Erythroblast (primary cell): ENCODE data around the gene E2F2.
A peak's percentile ranks its signal among the peaks of the same experiment; 100 is the strongest.

Experiments used
- DNase-seq, 2 experiments: peaks; one replicate each; lab custom pipeline; 2025; lab: John Stamatoyannopoulos, UW
- GATA1 ChIP-seq: IDR thresholded peaks from 2 replicates; pipeline ENCODE4 v1.6.1; 2011; ENCODE audit warnings: low read depth, mild to moderate bottlenecking, control low read depth, low read length, moderate library complexity
- POLR2A ChIP-seq: IDR thresholded peaks from 2 replicates; pipeline ENCODE4 v1.6.1; 2011; ENCODE audit warnings: mild to moderate bottlenecking, low read length

The E2F2 gene

GRCh38 chr1:23568608-23569383 is 37.8 kb upstream of the E2F2 start:
- DNase-seq, result no peak
- TF ChIP-seq GATA1 (no peak), POLR2A (no peak)

DNA sequence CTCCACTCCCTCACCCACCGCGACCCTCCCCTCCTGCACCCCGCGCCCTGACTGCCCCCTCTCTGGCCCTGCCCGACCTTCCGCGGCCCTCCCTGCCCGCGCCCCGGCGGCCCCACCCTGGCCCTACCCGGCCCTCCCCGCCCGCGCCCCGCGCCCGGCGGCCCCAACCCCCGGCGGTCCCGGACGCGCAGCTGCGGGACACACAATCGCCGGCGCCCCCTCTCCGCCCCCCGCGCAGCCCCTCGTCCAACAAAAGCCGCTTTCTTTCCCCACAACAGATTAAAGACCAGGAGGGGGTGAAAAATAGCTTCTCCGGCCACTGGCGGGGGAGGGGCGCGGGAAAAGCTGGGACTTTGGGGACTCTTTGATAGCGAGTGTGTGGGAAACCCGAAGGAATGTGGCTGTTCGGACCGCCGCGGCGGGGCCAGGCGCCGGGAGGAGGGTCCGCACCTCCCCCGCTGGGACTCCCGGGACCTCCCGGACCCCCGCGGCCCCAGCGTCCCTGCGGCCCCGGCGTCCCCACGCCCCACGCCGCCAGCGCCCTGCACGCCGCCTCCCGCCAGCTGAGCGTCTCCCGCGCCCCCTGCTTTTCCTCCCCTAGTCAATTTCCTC is 37.1 kb upstream of the E2F2 start:
- TF ChIP-seq GATA1 (no peak), POLR2A (no peak)
- DNase-seq, result no peak

GRCh38 chr1:23567629-23567995 is 36.6 kb upstream of the E2F2 start:
- DNase-seq, result no peak
- TF ChIP-seq GATA1 (no peak), POLR2A (no peak)

DNA sequence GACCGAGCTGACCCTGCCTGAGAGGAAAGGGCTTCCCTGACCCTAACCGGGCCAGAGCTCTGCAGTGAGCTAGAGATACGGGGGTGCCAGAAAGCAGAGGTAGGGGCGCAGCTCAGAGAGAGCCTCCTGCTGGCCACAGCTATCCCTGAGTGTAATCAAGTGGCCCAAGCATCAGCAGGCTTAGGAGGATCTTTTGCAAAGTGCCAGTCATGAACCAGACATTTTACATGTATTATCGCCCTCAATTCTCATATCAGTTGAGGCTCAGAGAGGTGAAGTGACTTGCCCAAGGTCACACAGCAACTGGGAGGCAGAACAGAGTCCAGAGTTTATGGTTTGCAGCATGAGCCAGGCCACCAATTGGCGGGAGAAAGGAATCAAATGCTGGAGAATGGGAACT is 35.3 kb upstream of the E2F2 start:
- TF ChIP-seq GATA1, result no peak
- TF ChIP-seq POLR2A, result no peak
- no peak for DNase-seq

- DNase-seq, result no peak
- TF ChIP-seq POLR2A (no peak), GATA1 (no peak)
These were observed 34.7 kb upstream of the E2F2 start for GRCh38 chr1:23565776-23566175.

DNA sequence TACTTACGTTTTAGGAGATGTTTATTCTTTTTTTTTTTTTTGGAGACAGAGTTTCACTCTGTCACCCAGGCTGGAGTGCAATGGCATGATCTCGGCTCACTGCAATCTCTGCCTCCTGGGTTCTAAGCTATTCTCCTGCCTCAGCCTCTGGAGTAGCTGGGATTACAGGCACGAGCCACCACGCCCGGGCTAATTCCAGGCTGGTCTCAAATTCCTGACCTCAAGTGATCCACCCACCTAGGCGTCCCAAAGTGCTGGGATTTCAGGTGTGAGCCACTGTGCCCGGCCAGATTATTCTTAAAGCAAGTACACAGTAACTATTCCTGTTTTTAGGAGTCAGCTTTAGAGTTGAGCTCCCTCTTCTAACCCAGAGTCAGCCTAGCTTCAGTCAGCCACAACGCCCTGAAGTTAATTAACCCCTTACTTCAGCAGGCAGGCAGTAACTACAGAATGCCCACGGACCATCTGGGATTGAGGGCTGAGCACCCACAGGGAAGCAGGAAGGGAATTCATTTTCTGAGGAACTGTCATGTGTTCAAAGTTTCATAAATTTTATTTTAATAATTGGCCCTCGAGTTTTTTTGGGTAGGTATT is 33.6 kb upstream of the E2F2 start:
- TF ChIP-seq GATA1 (no peak), POLR2A (no peak)

GRCh38 chr1:23563755-23564374 is 32.8 kb upstream of the E2F2 start:
- no peak for DNase-seq
- TF ChIP-seq GATA1 (no peak), POLR2A (no peak)

More for the DNA sequence above, 33.6 kb upstream of the E2F2 start:
- DNase-seq, result no peak

GRCh38 chr1:23563003-23563402 is 32.0 kb upstream of the E2F2 start:
- DNase-seq, result no peak
- TF ChIP-seq POLR2A (no peak), GATA1 (no peak)

DNA sequence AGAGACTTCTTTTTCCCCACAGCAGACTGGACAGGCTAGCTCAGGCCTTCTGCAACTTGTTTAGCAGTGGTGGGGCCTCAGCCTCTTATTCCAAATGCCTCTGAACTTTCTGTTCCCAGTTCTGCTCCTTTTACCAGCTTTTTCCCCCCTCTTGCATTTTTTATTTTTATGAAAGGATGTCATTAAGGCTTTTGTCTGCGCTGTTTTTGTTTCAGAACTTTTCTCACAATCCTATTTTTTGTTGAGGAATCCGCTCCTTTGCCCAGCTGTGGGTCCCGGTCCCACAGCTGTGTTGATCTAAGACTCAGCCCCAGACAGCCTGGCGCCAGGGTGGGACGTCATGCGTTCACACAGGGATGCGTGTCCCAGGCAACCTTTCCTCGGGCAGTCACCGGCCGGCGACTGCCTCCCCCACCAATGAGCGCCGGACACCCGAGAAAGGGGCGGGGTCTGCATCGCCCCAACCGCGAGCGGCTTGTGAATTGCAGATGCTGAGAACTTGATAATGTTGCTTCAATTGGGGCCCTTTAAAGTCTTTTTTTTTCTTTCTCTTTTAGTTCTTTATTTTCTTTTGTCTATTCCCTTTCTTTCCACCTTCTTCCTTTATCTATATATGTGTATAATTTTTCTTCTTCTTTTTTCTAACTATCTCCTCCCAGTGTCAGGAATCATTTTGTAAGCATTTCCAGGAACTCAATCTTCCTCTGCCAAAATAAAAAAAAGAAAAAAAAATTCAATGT is 31.3 kb upstream of the E2F2 start:
- peak in 1 of 2 experiments; percentile 82 for DNase-seq
- no peak for TF ChIP-seq POLR2A

DNA sequence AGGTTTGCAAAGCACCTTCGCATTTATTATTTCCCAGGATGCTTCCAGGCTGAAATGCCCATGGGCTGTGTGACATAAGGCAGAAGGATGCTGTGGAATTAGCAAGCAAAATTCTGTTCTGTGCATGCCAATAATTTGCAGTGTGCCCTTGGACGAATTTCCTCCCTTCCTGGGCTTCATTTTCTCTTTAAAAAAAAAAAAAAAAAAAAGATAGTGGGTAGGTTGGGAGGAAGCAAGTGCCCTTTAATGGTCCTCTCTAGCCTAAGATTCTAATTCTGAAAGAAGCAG is 30.7 kb upstream of the E2F2 start:
- no peak for TF ChIP-seq POLR2A
- TF ChIP-seq GATA1, result no peak
- DNase-seq, result no peak

DNA sequence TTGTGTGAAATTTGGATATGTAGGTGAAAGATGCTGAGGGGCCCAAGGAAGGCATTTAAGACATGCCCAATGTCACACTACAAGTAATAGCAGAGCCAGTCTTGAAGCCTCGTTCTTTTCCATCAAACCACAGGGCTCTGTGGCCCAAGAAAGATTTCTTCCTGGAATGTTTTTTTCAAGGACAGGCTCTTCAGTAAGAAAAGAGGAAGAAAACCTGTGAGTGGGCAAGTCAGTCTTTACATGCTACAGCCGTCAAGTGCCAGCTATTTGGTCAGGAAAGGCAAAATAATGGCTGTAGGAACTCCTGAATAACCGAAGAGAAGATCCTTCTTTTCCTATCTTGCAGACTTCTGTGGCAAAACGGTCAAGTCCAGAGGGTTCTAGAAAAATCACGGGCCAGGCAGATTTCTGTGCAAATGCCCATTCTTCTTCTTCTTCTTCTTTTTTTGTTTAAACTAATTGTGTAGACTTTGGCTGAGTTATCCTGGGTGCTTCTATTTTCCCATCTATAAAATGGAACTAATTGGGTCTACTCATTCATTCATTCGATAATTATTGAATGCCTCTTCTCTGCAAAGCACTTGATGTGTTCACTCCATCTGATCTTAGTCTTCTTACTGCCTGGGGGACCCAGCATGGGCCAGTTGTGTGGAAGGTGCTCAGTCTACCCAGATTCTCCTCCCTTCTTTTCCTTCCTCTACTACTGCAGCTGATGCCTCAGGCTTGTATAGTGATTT is 30.2 kb upstream of the E2F2 start:
- no peak for DNase-seq
- no peak for TF ChIP-seq GATA1
- no peak for TF ChIP-seq POLR2A

- DNase-seq, result no peak
These were observed 29.1 kb upstream of the E2F2 start for GRCh38 chr1:23559985-23560741.

More at GRCh38 chr1:23559985-23560741, 29.1 kb upstream of the E2F2 start:
- no peak for TF ChIP-seq GATA1
